Nephron progenitor cell (in vitro differentiated cells): Measurements from ENCODE around the gene MVK.

ENCODE experiments used
- DNase-seq: peaks from one replicate; pipeline ENCODE4 v3.0.0; 2021
- H3K27ac Mint-ChIP-seq: 2 replicates; pipeline ENCODE4 v1.8.0; 2021; ENCODE audit warnings: mild to moderate bottlenecking, moderate library complexity, mixed read lengths
- H3K27me3 Mint-ChIP-seq: 2 replicates; pipeline ENCODE4 v1.8.0; 2021; ENCODE audit warnings: mild to moderate bottlenecking, low read depth, mixed read lengths; ENCODE audit not compliant: poor library complexity
- H3K36me3 Mint-ChIP-seq: 2 replicates; pipeline ENCODE4 v1.8.0; 2021; ENCODE audit warnings: low read depth, mixed read lengths
- H3K4me1 Mint-ChIP-seq: 2 replicates; pipeline ENCODE4 v1.8.0; 2021; ENCODE audit warnings: mixed read lengths
- H3K4me3 Mint-ChIP-seq: 2 replicates; pipeline ENCODE4 v1.8.0; 2021; ENCODE audit warnings: mild to moderate bottlenecking, moderate library complexity, mixed read lengths
- H3K9me3 Mint-ChIP-seq: 2 replicates; pipeline ENCODE4 v1.8.0; 2021; ENCODE audit warnings: mild to moderate bottlenecking, moderate library complexity, mixed read lengths
- TF ChIP-seq, protein P1 (sequence below): fragments of 200-600 bp; sonication (generic); IDR thresholded peaks from 2 replicates; pipeline ENCODE4 v1.5.0; 2021; ENCODE audit warnings: antibody characterized with exemption

MVK gene

DNA sequence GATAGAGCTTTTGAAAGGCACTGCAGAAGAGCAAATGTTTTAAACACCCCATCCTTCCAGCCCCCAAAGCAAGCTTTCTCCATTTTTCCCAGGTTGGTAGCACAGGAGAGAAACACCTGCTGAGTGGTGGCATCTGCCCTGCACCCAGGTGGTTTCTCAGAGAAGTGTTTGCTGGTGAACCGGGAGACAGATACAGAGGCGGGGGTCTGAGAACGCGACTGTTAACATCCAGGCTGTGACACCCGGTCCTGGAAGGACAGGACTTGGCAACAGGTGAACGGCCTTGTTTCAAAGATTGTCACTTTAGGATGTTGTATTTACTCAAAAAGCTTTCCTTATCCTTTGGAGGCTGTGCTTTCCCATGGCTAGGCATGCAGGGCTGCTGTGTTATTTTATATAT is 18.8 kb upstream of the MVK start:
- Mint-ChIP-seq H3K36me3 (peaks cover 6% of the 10 kb centered on the region), H3K9me3 (no peaks in the 10 kb centered on the region), H3K4me1 (peaks cover 57% of the 10 kb centered on the region), H3K4me3 (no peak overlapping the region), H3K27me3 (peaks cover 16% of the 10 kb centered on the region), H3K27ac (no peak overlapping the region)
- no peak for DNase-seq
- TF ChIP-seq, protein P1, sequence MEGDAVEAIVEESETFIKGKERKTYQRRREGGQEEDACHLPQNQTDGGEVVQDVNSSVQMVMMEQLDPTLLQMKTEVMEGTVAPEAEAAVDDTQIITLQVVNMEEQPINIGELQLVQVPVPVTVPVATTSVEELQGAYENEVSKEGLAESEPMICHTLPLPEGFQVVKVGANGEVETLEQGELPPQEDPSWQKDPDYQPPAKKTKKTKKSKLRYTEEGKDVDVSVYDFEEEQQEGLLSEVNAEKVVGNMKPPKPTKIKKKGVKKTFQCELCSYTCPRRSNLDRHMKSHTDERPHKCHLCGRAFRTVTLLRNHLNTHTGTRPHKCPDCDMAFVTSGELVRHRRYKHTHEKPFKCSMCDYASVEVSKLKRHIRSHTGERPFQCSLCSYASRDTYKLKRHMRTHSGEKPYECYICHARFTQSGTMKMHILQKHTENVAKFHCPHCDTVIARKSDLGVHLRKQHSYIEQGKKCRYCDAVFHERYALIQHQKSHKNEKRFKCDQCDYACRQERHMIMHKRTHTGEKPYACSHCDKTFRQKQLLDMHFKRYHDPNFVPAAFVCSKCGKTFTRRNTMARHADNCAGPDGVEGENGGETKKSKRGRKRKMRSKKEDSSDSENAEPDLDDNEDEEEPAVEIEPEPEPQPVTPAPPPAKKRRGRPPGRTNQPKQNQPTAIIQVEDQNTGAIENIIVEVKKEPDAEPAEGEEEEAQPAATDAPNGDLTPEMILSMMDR, result no peak

GRCh38 chr12:109555431-109556315 is 17.9 kb upstream of the MVK start:
- Mint-ChIP-seq H3K27ac (no peak overlapping the region), H3K4me1 (peaks cover 48% of the 10 kb centered on the region), H3K27me3 (peaks cover 16% of the 10 kb centered on the region), H3K9me3 (no peaks in the 10 kb centered on the region), H3K36me3 (peaks cover 6% of the 10 kb centered on the region), H3K4me3 (no peak overlapping the region)
- TF ChIP-seq, protein P1, result no peak
- DNase-seq, result no peak

- Mint-ChIP-seq H3K9me3 (no peaks in the 10 kb centered on the region), H3K4me1 (peaks cover 48% of the 10 kb centered on the region), H3K4me3 (no peak overlapping the region), H3K27ac (peak overlapping the region; percentile 79), H3K27me3 (peaks cover 12% of the 10 kb centered on the region), H3K36me3 (peaks cover 14% of the 10 kb centered on the region)
- TF ChIP-seq, protein P1, result no peak
- no peak for DNase-seq
These were observed 16.4 kb upstream of the MVK start for GRCh38 chr12:109557200-109557599.

DNA sequence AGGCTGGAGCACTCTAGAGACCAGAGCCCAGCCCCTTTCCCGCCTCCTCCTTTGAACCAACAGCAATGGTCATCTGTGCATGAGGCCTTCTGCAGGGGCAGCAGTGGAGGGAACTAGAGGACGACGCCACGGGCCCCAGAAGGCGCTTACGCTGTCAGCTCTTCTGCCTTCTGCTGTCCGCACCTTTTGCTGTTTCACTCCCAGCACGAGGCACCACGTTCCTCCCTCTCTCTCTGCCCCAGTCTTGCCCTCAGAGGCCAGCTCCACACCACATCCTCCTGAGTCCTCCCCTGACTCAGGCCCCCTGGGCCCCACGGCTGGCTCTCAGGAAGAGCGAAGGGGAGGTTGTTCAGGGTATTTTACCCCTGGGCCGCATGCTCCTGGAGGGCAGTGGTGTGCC is 15.8 kb upstream of the MVK start:
- peak overlapping the region; percentile 45 for H3K27ac Mint-ChIP-seq
- H3K4me3 Mint-ChIP-seq, result no peak overlapping the region
- H3K9me3 Mint-ChIP-seq, result no peaks in the 10 kb centered on the region
- peaks cover 48% of the 10 kb centered on the region for H3K4me1 Mint-ChIP-seq
- peaks cover 9% of the 10 kb centered on the region for H3K27me3 Mint-ChIP-seq
- DNase-seq, result no peak
- TF ChIP-seq, protein P1, result no peak
- peaks cover 19% of the 10 kb centered on the region for H3K36me3 Mint-ChIP-seq

DNA sequence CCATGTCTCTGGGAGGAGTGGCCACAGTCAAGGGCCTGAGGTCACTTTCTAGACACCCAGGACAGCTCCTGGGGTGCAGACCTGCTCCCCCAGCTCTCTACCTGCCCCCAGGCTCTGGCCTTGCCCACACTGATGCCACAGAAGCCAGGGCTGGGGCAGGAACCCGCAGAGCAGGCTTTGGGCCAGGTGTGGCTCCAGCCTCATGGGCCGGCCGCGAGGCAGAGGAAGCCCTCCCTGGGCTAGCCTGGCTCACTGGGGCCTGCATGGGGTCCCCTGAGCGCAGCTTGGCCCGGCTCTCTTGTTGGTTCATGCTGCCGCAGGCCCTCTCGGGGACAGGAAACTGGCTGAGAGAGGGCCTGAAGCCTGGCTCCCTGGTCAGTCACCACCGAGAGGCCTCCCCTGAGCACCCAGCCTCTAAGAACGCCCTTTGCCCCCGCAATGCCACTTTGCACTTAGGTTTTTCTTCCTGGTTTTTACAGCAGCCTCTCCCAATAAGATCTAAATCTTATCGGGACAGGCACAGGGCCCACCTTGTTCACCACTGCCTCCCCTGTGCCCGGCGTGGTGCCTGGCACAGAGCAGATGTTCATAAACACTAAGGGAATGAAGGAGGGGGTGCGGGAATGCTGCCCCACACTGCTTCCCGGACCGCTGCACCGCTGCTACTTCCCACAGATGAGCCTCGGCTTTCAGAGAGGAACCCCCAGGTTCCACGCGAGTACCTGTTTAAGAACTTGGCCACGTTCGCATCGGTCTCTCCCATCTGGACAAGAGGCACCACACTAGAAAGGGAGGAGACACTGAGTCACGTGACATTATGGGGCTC is 15.0 kb upstream of the MVK start:
- DNase-seq, result no peak
- peaks cover 6% of the 10 kb centered on the region for H3K27me3 Mint-ChIP-seq
- H3K4me3 Mint-ChIP-seq, result no peak overlapping the region
- TF ChIP-seq, protein P1, result no peak
- H3K27ac Mint-ChIP-seq, result no peak overlapping the region
- H3K4me1 Mint-ChIP-seq, result peaks cover 43% of the 10 kb centered on the region
- H3K36me3 Mint-ChIP-seq, result peaks cover 19% of the 10 kb centered on the region
- H3K9me3 Mint-ChIP-seq, result no peaks in the 10 kb centered on the region
